NCI-H524 treated with DMSO at 0.1 percent for 48 hours (cell line): Measurements from ENCODE around the gene CADPS2.
"Not testable (repeated sequence)": the region's sequence is repeated elsewhere in the genome, so short reads cannot be mapped to it uniquely, and the experiment has no call there.

Source experiments
- DNase-seq: peaks from one replicate; lab custom pipeline; 2025; lab: John Stamatoyannopoulos, UW

The CADPS2 gene

DNA sequence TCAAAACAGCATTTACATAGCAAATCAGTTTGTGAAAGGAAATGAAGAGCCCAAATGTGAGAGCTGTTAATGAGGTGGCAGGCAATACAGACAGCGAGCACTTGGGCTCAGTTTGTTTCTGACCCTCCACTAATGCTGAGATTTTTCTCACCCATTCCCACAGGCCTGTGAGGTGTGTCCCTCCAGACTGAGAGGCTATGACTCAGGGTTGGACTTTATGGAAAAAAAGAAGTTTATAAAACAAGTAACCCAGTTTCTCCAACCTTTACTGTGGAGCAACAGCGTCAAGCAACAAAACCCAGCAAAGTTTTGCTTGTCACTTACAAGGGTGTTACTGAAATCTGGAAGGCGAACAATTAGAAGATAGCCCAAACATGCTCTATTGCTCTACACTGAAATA is 576.8 kb downstream of the CADPS2 start:
- DNase-seq = no peak

DNA sequence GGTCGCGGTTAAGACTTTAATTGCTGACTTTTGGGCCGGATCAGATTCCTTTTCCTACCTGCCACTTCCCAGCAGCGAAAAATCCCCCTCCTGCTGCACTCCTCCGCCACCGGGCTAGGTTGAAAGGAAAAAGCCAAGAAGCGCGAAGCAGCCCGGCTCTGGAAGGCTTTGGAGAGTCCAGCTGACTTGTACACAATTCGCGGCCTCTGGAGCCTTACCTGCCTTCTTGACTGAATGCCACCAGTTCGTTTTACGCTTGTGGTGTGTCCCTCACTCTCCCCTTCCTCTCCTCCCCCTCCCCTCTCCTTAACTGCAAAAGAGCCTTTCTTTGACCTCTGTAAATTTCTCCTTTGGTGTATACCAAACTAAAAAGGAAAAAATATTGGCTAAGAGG is 579.0 kb downstream of the CADPS2 start:
- peak; percentile 73 for DNase-seq

DNA sequence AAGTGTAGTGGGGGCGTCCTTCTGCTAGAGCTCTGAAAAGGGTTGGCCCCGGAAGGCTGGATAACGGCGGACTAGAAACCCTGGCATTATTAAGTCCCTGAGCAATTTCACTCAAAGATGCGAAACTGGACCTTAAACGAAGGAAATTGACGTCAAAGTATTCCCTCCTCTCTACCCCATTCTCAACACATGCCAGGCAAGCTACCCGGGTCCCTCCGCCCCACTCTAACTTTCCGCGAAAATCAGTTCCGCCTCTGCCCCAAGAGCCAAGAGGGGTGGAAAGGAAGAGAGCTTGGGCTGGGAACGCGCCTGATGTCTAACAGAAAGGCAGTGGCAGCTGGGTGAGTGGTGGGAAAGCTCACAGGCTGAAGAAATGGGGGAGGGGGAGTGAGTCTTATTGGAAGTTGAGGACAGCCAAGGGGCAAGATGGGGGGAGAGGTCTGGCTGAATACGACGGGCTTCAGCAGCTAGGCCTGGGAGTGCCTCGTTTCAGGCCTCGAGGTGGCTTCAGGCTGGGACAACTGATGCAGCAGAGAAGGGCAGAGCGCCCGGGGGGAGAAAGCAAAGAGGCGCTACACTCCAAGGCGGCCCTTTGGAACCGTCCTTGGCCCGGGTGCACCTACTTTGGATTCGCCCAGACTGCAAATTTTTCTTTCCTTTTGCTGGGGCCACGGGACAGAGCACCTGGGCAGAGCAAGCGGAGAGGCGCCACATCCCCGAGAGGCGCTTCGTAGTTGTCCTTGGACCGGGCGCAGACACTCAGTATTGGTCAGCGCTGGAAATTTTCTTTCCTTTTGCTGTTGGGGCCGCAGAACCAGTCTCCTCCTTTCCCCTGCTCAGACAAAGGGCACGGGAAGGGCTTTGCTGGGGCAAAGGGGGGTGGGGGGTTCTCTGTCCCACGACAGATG is 579.7 kb downstream of the CADPS2 start:
- DNase-seq = peak; percentile 33

DNA sequence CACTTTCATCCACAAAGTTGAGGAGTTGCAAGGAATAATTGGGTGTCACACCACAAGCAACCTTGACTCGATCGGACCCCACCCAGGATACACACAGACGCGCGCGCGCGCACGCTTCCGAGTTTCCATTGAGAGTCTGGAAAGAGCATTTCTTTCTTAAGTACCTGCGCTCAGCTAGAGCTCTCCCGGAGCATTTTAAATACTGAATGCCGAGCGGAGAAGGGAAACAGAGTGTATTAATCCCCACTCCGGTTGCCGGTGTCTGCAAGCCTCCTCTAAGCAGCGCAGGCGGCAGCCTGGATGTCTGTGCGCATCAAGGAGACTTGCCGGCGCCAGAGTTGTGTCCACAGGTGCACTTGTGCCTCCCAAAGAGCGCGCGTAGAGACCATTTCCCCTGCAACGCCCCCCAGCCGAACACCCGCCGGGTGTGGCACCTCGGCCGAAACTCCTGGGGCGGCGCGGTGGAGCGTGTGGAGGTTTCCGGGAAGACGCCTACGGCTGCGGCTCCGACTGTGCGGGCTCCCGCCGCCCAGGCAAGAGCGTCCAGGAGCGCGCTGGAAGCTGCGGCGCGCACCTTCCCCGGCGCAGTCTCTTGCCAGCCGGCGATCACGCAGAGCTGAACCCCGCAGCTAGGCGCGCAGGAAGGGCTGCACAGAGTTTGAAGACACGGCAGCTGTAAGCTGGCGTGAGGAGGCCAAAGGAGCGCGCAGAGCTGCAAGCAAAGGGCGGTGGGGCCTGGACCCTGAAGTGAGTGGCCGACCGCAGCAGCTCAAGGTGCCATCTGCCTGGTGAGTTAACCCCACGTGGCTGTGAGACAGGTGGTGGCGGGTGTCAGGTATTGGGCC is 580.6 kb downstream of the CADPS2 start:
- DNase-seq = no peak

DNA sequence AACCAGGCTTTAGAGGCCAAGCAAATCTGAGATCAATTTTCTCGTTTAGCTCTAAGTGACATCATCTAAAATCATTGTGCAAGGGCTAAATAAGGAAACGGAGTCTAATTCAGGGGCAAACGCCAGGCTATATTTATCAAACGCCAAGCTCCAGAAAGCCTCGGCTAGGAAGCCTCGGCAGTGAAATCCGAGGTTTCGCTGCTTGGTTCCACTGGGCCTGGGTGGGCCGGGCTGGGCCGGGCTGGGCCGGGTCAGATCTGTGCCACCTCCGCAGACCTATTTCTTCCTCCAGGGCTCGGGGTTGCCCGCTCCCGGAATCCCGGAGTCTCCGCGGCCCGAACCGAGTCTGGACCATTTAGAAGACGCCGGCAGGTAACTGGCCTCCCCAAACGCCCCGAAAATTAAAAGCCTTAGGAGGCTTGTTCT is 581.3 kb downstream of the CADPS2 start:
- no peak for DNase-seq

DNA sequence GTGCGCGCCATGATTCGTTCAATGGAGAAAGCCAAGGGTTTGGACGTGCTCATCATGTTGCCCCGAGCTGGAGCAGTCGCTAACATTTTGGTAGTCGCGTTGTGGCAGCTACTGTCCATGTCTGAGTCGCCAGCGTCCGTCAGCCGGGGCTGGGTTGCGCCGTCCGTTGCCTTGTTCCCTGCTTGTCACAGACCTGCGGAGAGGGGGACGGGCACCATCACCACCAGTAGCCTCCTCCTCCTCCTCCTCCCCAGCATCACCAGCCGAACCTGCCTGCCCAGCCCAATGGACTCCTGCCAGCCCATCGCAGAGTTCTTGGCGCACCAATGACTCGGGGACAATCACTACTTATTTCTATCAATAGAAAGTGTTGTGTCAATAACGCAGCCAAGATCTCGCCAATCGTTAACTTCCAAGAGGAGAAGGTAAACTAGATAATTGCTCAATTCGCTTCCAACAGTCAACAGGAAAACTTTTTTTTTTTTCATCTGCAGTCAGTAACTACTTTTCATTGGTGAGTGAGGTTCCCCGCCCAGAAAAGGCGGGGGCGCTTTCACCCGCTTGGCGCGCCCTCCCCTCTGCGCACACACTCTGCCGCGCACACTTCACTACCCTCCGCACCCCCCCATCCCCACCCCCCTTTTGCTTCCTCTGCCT is 581.8 kb downstream of the CADPS2 start, which contains the start of gene FEZF1:
FEZF1 (minus strand) TSS at position 432 of the 657 bp plus-strand sequence; CDS start at position 119, 313 bp downstream.
- DNase-seq = no peak

DNA sequence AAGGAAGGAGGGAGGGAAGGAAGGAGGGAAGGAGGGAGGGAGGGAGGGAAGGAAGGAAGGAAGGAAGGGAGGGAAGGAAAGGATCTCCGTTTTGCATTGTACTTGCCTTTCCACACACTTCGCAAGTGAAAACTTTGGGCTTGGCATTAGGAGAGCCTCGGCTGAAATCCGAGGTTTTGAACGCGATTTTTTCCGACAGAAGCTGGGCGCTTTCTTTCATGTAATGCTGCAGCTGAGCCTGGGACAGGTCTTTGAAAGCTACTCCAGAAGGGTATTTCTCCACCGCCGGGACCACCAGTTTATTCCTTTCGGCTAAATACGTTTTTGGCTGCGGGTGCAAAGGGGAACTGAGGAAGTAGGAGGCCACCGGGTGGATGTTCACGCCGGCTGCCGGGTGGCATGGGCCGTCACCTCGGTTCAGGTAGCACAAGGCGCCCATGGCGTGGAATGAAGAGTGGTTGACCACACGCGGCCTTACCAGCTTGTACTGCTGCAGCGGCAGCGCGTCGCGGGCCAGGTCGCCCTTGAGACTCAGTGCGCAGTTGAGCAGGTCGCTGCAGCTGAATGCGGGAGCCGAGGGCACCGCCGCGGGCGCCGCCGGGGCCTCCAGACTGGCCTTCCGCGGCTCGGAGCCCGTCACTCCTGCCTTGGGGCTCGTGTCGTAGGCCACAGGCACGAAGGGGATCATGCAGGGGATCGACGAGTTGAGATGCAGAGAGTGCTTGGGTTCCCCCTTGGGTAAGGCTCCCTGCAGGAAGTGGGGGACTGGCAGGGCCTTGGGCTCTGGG is 582.5 kb downstream of the CADPS2 start:
- no peak for DNase-seq

DNA sequence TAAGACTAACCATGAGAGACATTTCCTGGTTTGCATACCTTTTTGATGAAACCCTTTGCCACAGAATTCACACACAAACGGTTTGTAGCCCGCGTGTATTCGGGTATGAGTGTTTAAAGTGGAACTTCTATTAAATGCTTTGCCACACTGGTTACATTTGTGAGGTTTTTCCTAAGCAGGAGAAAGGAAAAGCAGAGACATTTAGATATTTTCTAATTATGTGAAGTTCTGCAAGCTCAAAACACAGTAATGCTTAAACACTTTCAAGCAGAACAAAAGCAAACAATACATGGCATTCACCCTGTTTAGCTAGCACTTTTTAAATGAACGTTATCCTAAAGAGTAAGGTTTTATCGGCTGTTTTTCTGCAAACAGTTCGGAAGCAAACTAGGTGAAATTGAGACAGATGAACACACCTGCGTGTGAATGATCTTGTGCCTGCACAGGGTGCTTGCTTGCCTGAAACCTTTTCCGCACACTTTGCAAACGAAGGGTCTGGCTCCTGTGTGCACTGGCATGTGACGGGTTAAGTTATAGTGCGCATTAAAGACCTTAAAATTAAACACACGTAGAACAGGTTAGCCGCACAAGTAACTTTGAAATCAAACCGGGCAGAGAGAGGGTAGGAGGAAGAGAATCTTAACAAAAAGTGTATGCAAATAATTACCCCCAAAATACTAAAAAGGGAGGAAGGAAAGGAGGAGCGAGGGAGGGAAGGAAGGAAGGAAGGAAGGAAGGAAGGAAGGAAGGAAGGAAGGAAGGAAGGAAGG is 583.3 kb downstream of the CADPS2 start:
- DNase-seq = no peak

DNA sequence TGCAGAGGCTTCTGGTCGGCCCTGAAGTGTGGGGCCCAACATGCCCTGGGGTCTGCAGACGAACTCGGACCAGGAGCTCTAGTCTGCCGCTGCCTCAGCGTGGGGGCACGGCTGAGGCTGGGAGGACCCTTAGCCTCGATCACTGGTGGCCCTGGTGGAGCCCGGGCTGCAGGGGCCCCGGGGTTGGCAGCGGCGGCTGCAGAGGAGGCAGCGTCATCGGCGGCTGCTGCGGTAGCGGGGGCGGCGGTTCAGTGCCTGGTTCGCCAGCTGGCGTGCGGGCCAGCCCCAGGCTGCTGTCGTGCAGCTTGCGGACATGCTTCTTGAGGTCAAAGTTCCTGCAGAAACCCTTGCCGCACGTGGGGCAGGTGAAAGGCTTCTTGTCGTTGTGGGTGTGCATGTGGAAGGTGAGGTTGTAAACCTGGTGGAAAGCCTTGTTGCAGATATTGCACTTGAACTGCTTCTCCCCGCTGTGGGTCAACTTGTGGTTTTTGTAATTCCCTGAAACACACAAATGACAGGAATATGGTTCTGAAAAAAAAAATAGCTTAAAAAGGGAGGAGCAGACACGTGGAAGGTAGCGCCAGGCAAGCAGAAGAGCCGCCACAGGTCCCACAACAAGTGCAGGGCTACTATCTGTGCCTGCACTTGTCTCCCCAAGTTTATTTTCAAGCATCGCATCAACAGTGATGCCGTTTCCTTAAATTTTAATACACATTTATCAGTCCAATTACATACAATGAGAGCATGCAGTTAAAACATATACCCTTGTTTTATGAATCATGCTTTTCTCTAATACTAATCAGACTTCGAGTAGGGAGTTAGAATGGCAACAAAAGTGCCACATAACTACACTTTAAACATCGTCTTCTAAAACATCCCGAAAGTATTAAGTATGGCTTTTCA is 584.2 kb downstream of the CADPS2 start:
- DNase-seq = no peak

DNA sequence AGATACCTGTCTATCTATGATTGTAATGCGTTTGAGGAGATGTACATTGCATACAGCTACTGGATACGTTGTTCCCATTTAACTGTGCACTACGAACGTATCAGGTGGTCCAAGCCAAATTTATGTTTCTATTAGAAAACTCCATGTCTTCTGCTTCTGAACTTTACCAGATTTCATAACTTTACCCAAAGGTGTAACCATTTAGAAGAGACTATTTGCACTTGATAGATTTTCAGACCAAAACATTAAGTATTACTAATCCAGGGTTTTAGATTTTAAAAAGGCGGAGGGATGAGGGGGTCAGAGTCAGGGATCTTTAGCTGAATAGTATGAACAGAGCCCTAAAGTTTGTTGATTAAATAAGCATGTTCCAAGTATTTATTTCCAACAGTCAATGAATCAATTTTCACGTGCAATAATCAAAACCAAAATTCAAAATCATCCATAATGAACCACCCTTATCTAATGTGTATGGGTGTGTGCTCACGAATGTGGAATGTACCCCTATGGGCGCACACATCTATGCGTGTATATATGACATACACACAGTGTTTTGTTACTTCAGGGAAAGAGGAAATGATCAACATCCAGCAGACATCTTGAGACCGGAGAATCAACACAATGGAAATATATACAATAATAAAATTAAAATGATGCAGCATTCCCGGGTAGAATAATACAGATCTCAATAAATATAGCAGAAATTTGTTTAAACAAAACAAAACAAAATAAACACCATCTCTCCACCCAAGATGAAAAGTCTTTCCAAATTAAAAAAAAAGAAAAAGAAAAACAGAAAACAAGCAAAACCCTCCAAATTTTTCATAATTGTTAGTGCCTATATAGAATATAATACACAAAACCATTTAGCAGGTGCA is 585.1 kb downstream of the CADPS2 start:
- DNase-seq = no peak

DNA sequence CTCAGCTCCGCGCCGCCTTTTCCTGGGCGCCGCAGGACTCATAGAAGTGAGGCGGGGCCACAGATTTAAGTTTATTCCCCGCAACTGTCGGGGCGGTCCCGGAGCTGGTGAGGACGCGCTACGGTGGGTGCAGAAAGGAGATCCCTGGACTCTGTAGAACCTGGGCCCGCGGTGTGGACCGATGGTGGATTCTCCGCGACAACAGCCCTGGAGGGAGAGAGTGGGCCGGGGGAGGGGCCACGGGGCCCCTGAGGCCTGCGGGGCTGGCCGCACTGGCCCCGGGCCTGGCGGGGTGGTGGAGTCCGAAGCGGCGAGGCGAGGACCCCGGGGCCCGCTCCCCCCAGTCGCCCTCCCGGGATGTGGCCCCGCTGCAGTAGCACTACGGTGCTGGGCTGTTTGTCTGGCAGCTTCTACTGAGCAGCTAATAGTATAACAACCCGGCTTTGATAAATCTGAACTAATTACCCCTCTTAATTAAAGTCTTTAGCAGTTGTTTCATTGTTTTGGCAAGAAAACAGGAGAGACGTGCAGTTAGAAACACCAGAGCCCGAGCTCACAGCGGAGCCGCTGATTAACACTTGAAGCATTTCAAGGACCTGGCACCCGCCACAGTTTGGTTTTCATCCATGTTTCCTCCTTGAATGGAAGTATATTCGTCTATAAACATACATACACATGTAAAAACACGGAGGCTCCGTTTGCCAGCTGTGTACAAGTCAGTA is 585.9 kb downstream of the CADPS2 start:
- no peak for DNase-seq

DNA sequence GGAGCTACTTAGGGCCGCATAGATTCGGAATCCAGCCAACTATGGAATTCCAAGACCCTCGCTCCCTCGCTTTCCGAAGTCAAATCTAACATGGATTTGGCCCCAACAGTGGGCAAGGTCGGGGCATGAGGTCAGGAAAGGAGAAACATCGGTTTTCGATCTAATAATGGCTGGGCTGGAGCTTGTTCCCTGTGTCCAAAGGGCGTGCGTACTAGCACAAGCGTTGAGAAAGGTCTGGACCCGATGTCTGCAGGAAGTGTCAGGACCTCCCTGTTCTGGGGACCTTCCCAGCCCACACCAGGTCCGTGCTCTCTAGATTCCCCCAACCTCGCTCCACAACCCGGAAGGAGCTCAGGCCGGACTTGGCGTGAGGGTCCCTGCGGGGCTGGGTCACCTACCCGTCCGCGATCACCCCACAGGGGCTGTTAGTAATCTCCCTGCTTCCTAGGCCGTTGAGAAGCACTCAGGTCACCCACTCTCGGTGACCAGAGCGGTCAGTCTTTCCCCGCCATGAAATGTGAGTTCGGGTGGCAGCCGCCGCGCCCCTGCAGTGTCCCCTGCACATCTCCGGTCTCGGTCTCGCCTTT is 586.5 kb downstream of the CADPS2 start:
- no peak for DNase-seq

DNA sequence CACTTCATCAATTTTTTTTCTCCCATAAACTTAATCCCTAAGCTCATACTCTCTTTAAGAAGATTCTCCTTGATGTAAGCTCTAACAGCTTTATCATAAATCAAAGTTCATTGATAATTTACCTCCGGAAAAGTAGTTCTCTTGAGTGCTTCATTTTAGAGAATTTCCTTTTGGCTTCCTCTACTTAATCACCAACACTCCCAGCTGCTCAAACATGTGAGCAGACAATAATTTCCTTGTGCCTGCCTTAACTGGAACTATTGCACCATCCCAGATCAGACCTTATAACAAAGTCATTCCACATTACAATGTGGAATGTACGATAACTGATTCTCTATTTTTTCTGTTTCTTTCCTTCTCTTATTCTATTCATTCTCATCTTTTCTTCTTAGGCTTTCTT is 587.6 kb downstream of the CADPS2 start:
- no peak for DNase-seq

DNA sequence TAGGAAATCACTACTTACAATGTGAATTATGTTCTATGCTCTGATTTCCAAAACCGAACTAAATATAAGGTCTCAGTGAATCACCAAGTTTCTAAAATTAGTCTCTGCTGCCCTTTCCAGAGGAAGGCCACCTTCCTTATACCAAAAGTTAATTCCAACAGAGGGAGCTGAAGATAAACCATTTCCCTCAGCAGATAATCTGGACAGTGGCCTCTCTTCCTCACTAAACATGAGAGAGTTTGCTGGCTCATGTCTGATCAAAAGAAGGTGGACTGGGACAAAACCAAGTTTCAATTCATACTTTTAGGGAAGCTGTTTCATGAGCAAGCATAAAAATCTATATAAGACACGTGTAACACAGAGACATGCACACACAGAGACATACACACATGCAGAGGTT is 588.1 kb downstream of the CADPS2 start:
- DNase-seq = no peak

DNA sequence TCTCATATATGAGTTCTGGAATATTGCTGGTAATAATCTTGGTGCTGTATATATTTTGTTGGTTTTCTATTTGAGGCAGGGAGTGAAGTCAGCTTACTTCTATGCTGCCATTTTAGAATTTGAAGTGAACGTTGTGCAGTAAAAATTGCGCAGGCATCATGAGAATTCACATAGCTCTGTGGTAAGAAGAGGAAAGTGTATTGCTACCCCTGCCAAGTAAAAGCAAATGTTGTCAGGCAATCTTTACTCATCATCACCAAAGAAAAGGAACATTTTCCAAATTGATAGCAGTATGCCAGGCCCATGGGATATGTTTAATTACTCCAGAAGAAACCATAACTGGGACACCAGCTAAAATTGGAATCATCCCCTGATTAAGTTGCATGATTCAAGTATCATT is 595.1 kb downstream of the CADPS2 start:
- DNase-seq = no peak

DNA sequence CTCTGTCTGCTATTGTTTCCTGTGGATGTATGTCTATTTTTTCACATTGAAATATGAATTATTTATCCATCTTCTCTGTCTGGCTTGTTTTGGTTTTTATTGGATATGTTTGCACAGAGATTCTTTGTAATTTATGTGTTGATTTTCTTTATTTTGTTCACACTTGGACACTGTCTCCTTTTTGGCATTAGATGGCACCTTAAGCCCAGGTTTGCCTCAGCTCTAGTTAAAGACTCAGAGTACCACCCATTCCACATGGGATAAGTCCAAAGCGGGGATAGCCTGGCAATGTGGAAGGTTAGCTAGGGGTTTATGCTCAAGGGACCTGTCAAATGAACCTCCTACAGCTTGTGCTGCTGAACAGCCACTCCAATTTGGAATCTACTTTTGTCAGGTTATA is 595.8 kb downstream of the CADPS2 start:
- DNase-seq = no peak

DNA sequence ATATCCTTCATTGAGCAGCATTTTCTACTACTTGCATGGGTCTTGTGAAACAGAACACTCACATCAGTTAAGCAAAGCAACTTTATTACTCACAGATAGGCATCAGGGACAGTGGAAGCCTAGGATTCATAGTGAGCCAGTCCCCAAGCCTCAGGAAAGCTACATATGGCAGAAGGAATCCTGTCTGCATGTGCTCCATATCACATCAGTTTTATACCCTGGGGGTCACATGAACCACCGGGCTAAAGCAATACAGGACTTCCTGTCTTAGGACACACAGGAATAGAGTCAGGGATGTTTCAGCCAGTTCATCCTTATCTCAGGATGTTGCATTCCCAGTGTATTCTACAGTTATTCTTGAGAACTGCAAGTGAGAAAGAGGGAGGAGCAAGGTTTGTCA is 596.8 kb downstream of the CADPS2 start:
- DNase-seq = no peak

DNA sequence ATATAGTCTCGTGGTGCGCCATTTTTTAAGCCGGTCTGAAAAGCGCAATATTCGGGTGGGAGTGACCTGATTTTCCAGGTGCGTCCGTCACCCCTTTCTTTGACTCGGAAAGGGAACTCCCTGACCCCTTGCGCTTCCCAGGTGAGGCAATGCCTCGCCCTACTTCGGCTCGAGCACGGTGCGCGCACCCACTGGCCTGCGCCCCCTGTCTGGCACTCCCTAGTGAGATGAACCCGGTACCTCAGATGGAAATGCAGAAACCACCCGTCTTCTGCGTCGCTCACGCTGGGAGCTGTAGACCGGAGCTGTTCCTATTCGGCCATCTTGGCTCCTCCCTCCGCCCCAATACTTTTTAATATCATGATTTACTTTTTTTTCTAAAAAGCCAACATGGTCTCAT is 601.7 kb downstream of the CADPS2 start:
- not testable (repeated sequence) for DNase-seq
